Measurements from ENCODE around the gene CXXC4. TPM values are rescaled to one million over a fixed set of nuclear protein-coding genes. Genes with fewer than 3 reads are reported as not detected.

CXXC4 gene
- total RNA-seq, 1 experiment from 2014 or later, result 0.76 TPM

GRCh38 chr4:104531390-104531789 is 36.7 kb upstream of the CXXC4 start:
- Histone ChIP-seq H3K4me1 (replicated peaks; ENCODE audit: insufficient read depth) (no peaks in the 10 kb centered on the region), H3K4me3 (no peak overlapping the region), H3K27me3 (ENCODE audit: insufficient read depth, low read depth) (no peaks in the 10 kb centered on the region), H3F3A (ENCODE audit: insufficient read depth, low read depth) (no peaks in the 10 kb centered on the region), H3K79me2 (ENCODE audit: low read depth) (no peaks in the 10 kb centered on the region), H2AFZ (no peak overlapping the region), H3K36me3 (ENCODE audit: low read depth) (no peaks in the 10 kb centered on the region), H3K4me2 (no peak overlapping the region), H4K20me1 (ENCODE audit: insufficient read depth) (no peaks in the 10 kb centered on the region), H3K27ac (no peak overlapping the region), H3K9me2 (ENCODE audit: insufficient read depth) (no peaks in the 10 kb centered on the region), H3K9me3 (ENCODE audit: insufficient read depth, low read depth) (no peaks in the 10 kb centered on the region)
- no peak for DNase-seq
- TF ChIP-seq EZH2 (IDR thresholded peaks at IDR 0.05; ENCODE audit: low read depth) (no peak), CTCF (conservative IDR thresholded peaks at IDR 0.05) (no peak)
- BruUV-seq (replicated peaks), result no TSS peak
- POLR2A ChIA-PET (ENCODE audit: unreplicated experiment), result no interaction called here
- CTCF ChIA-PET, result no interaction called here
- intact Hi-C loops (cut with micrococcal nuclease; ENCODE audit: unreplicated experiment), result no loop called here

GRCh38 chr4:104530426-104530825 is 35.7 kb upstream of the CXXC4 start:
- Histone ChIP-seq H3K4me1 (replicated peaks; ENCODE audit: insufficient read depth) (no peaks in the 10 kb centered on the region), H3K4me3 (no peak overlapping the region), H3F3A (ENCODE audit: insufficient read depth, low read depth) (no peaks in the 10 kb centered on the region), H3K9me2 (ENCODE audit: insufficient read depth) (no peaks in the 10 kb centered on the region), H3K36me3 (ENCODE audit: low read depth) (no peaks in the 10 kb centered on the region), H2AFZ (no peak overlapping the region), H4K20me1 (ENCODE audit: insufficient read depth) (no peaks in the 10 kb centered on the region), H3K4me2 (no peak overlapping the region), H3K27me3 (ENCODE audit: insufficient read depth, low read depth) (no peaks in the 10 kb centered on the region), H3K9me3 (ENCODE audit: insufficient read depth, low read depth) (no peaks in the 10 kb centered on the region), H3K27ac (no peak overlapping the region), H3K79me2 (ENCODE audit: low read depth) (no peaks in the 10 kb centered on the region)
- POLR2A ChIA-PET (ENCODE audit: unreplicated experiment), result no interaction called here
- no peak for DNase-seq
- no TSS peak for BruUV-seq (replicated peaks)
- TF ChIP-seq CTCF (conservative IDR thresholded peaks at IDR 0.05) (no peak), EZH2 (IDR thresholded peaks at IDR 0.05; ENCODE audit: low read depth) (no peak)
- intact Hi-C loops (cut with micrococcal nuclease; ENCODE audit: unreplicated experiment), result no loop called here
- CTCF ChIA-PET, result no interaction called here

- BruUV-seq (replicated peaks), result no TSS peak
- Histone ChIP-seq H3K9me2 (ENCODE audit: insufficient read depth) (no peaks in the 10 kb centered on the region), H3K27me3 (ENCODE audit: insufficient read depth, low read depth) (no peaks in the 10 kb centered on the region), H3F3A (ENCODE audit: insufficient read depth, low read depth) (no peaks in the 10 kb centered on the region), H3K4me1 (replicated peaks; ENCODE audit: insufficient read depth) (no peaks in the 10 kb centered on the region), H3K9me3 (ENCODE audit: insufficient read depth, low read depth) (no peaks in the 10 kb centered on the region), H3K27ac (no peak overlapping the region), H2AFZ (no peak overlapping the region), H3K4me3 (no peak overlapping the region), H3K36me3 (ENCODE audit: low read depth) (no peaks in the 10 kb centered on the region), H3K79me2 (ENCODE audit: low read depth) (no peaks in the 10 kb centered on the region), H4K20me1 (ENCODE audit: insufficient read depth) (no peaks in the 10 kb centered on the region), H3K4me2 (no peak overlapping the region)
- DNase-seq, result no peak
- TF ChIP-seq CTCF (conservative IDR thresholded peaks at IDR 0.05) (no peak), EZH2 (IDR thresholded peaks at IDR 0.05; ENCODE audit: low read depth) (no peak)
- ChIA-PET POLR2A (ENCODE audit: unreplicated experiment) (no interaction called here), CTCF (no interaction called here)
- intact Hi-C loops (cut with micrococcal nuclease; ENCODE audit: unreplicated experiment), result no loop called here
These were observed 29.9 kb upstream of the CXXC4 start for GRCh38 chr4:104524591-104524990.

Data from PC-9 (cell line).